ENCODE measurements around the gene SYNPO2.

The SYNPO2 gene

GRCh38 chr4:118883861-118884260, 4.8 kb upstream of the SYNPO2 start:
- no peak for DNase-seq (ENCODE audit: low spot score)

GRCh38 chr4:118884716-118885115, 3.9 kb upstream of the SYNPO2 start:
- DNase-seq (ENCODE audit: low spot score), result no peak

GRCh38 chr4:118889312-118889691, 648 bp downstream of the SYNPO2 start:
- DNase-seq (ENCODE audit: low spot score), result no peak

- no peak for DNase-seq (ENCODE audit: low spot score)
Measured at GRCh38 chr4:118894034-118894433, 5.4 kb downstream of the SYNPO2 start.

GRCh38 chr4:118898221-118898620, 9.6 kb downstream of the SYNPO2 start:
- no peak for DNase-seq (ENCODE audit: low spot score)

- DNase-seq (ENCODE audit: low spot score), result no peak
Measured at GRCh38 chr4:118898684-118899138, 10.1 kb downstream of the SYNPO2 start.

GRCh38 chr4:118904418-118904817, 15.8 kb downstream of the SYNPO2 start:
- DNase-seq (ENCODE audit: low spot score), result no peak

GRCh38 chr4:118904935-118905334, 16.3 kb downstream of the SYNPO2 start:
- DNase-seq (ENCODE audit: low spot score), result peak; percentile 8

- DNase-seq (ENCODE audit: low spot score), result peak; percentile 8
Measured at GRCh38 chr4:118905566-118905965, 16.9 kb downstream of the SYNPO2 start.

GRCh38 chr4:118909173-118909956, 20.7 kb downstream of the SYNPO2 start:
- no peak for DNase-seq (ENCODE audit: low spot score)

- no peak for DNase-seq (ENCODE audit: low spot score)
Measured at GRCh38 chr4:118910221-118910620, 21.6 kb downstream of the SYNPO2 start.

GRCh38 chr4:118911238-118911703, 22.6 kb downstream of the SYNPO2 start:
- no peak for DNase-seq (ENCODE audit: low spot score)

- DNase-seq (ENCODE audit: low spot score), result no peak
Measured at GRCh38 chr4:118915468-118915867, 26.8 kb downstream of the SYNPO2 start.

- DNase-seq (ENCODE audit: low spot score), result no peak
Measured at GRCh38 chr4:118916691-118917289, 28.1 kb downstream of the SYNPO2 start.

- DNase-seq (ENCODE audit: low spot score), result no peak
Measured at GRCh38 chr4:118917582-118917981, 28.9 kb downstream of the SYNPO2 start.

GRCh38 chr4:118918388-118918787, 29.7 kb downstream of the SYNPO2 start:
- DNase-seq (ENCODE audit: low spot score), result peak; percentile 14

GRCh38 chr4:118920247-118920646, 31.6 kb downstream of the SYNPO2 start:
- no peak for DNase-seq (ENCODE audit: low spot score)

- no peak for DNase-seq (ENCODE audit: low spot score)
Measured at GRCh38 chr4:118921786-118922185, 33.1 kb downstream of the SYNPO2 start.

GRCh38 chr4:118923891-118924290, 35.2 kb downstream of the SYNPO2 start:
- no peak for DNase-seq (ENCODE audit: low spot score)

- no peak for DNase-seq (ENCODE audit: low spot score)
Measured at GRCh38 chr4:118927974-118928373, 39.3 kb downstream of the SYNPO2 start.

GRCh38 chr4:118930255-118930654, 41.6 kb downstream of the SYNPO2 start:
- no peak for DNase-seq (ENCODE audit: low spot score)

- DNase-seq (ENCODE audit: low spot score), result no peak
Measured at GRCh38 chr4:118931786-118932185, 43.1 kb downstream of the SYNPO2 start.

GRCh38 chr4:118935819-118936218, 47.2 kb downstream of the SYNPO2 start:
- no peak for DNase-seq (ENCODE audit: low spot score)

GRCh38 chr4:118936406-118936805, 47.8 kb downstream of the SYNPO2 start:
- DNase-seq (ENCODE audit: low spot score), result no peak

Data from hepatic stellate cell (primary cell).